22Rv1 (cell line): ENCODE results near the gene LRRC57.

Source experiments
- ZFX ChIP-seq: fragments of 450-650 bp; IDR thresholded peaks from 2 replicates; pipeline ENCODE4 v1.6.1; 2017; ENCODE audit warnings: antibody characterized with exemption, borderline replicate concordance
- TF ChIP-seq, protein P1 (sequence below): fragments of 450-650 bp; IDR thresholded peaks from 2 replicates; pipeline ENCODE4 v1.5.1; 2017; ENCODE audit warnings: mild to moderate bottlenecking

DNA sequence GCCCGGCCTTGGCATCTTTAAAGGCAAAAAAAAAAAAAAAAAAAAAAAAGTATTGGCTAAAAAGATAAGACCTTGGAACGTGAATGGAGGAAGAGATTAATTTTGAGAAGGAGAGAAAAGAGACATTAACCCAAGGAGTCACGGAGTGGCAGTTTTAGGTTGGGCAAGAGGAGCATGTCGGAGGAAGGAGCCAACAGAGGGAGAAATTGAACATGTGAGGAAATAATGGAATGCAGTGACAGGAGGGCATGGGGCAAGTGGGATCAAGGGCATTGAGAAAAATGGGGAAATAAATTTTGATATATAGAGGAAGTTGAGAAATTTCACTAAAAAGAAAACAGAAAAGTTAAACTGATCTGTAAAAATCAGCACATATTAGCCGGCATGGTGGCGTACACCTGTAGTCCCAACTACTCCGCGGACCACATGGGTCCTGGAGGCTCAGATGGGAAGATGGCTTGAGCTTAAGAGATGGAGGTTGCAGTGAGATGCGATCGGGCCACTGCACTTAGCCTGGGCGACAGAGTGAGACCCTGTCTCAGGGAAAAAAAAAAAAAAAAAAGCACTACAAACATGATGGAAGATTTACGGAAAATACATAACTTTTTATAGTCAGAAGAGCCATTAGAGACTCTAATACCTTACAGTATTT, 1.3 kb upstream of the LRRC57 start:
- TF ChIP-seq, protein P1, sequence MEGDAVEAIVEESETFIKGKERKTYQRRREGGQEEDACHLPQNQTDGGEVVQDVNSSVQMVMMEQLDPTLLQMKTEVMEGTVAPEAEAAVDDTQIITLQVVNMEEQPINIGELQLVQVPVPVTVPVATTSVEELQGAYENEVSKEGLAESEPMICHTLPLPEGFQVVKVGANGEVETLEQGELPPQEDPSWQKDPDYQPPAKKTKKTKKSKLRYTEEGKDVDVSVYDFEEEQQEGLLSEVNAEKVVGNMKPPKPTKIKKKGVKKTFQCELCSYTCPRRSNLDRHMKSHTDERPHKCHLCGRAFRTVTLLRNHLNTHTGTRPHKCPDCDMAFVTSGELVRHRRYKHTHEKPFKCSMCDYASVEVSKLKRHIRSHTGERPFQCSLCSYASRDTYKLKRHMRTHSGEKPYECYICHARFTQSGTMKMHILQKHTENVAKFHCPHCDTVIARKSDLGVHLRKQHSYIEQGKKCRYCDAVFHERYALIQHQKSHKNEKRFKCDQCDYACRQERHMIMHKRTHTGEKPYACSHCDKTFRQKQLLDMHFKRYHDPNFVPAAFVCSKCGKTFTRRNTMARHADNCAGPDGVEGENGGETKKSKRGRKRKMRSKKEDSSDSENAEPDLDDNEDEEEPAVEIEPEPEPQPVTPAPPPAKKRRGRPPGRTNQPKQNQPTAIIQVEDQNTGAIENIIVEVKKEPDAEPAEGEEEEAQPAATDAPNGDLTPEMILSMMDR: no peak
- TF ChIP-seq ZFX: no peak
